Keratinocyte (primary cell): ENCODE results near the gene ANKS1B. TPM values are rescaled to one million over a fixed set of nuclear protein-coding genes. Genes with fewer than 3 reads are reported as not detected.

Experiments
- DNase-seq: peaks from one replicate; pipeline ENCODE4 v3.0.0-alpha.2; 2011; ENCODE audit warnings: low read depth, missing footprints, low spot score
- FAIRE-seq: peaks from 2 replicates; lab custom pipeline; 2011; peaks lifted over from hg19 to GRCh38; lab: Jason Lieb, UNC
- H2AFZ ChIP-seq: 2 replicates; pipeline ENCODE4 v1.6.0; 2012; ENCODE audit warnings: low read length, control low read depth, inconsistent platforms; ENCODE audit not compliant: control insufficient read depth
- H3K27ac ChIP-seq: 2 replicates; pipeline ENCODE4 v1.5.1; 2011; ENCODE audit warnings: low read length; ENCODE audit not compliant: control insufficient read depth, insufficient read depth
- H3K27me3 ChIP-seq: 3 replicates; pipeline ENCODE4 v1.6.0; 2011; ENCODE audit warnings: low read length; ENCODE audit not compliant: control insufficient read depth, insufficient read depth; ENCODE audit errors: extremely low read depth
- H3K36me3 ChIP-seq, 2 experiments: 2 replicates in 1 of 2; 3 replicates in 1 of 2; pipeline ENCODE4 v1.5.1; 2011; ENCODE audit warnings: low read length in 2 of 2, mild to moderate bottlenecking in 1 of 2; ENCODE audit not compliant: control insufficient read depth in 2 of 2, insufficient read depth in 2 of 2; ENCODE audit errors: extremely low read depth in 1 of 2
- H3K4me1 ChIP-seq: 3 replicates; pipeline ENCODE4 v1.5.1; 2011; ENCODE audit warnings: low read length; ENCODE audit not compliant: control insufficient read depth, insufficient read depth; ENCODE audit errors: extremely low read depth
- H3K4me2 ChIP-seq: 3 replicates; pipeline ENCODE4 v1.6.0; 2011; ENCODE audit warnings: low read depth, low read length; ENCODE audit not compliant: control insufficient read depth, insufficient read depth; ENCODE audit errors: extremely low read depth
- H3K4me3 ChIP-seq, 3 experiments: fragments of 200-600 bp in 1 of 3; sonication (generic) in 1 of 3; 2 replicates in 2 of 3; 3 replicates in 1 of 3; pipeline ENCODE4 v1.5.1; 2011 to 2016; ENCODE audit warnings: low read length in 3 of 3, mild to moderate bottlenecking in 3 of 3, control low read depth in 2 of 3, inconsistent platforms in 1 of 3, low read depth in 1 of 3, mixed read lengths in 1 of 3, mixed run types in 1 of 3, moderate library complexity in 1 of 3; ENCODE audit not compliant: control insufficient read depth in 2 of 3, insufficient read depth in 2 of 3; ENCODE audit errors: extremely low read depth in 1 of 3
- H3K79me2 ChIP-seq: 2 replicates; pipeline ENCODE4 v1.6.0; 2012; ENCODE audit warnings: low read length; ENCODE audit not compliant: control insufficient read depth, insufficient read depth
- H3K9ac ChIP-seq: 3 replicates; pipeline ENCODE4 v1.6.0; 2011; ENCODE audit warnings: low read length; ENCODE audit not compliant: control insufficient read depth, insufficient read depth; ENCODE audit errors: extremely low read depth
- H3K9me1 ChIP-seq: 3 replicates; pipeline ENCODE4 v1.6.0; 2011; ENCODE audit warnings: low read length; ENCODE audit not compliant: control insufficient read depth, insufficient read depth; ENCODE audit errors: extremely low read depth
- H3K9me3 ChIP-seq: 2 replicates; pipeline ENCODE4 v1.5.1; 2012; ENCODE audit warnings: low read depth, low read length; ENCODE audit not compliant: control insufficient read depth
- H4K20me1 ChIP-seq: 3 replicates; pipeline ENCODE4 v1.6.0; 2011; ENCODE audit warnings: low read length; ENCODE audit not compliant: control insufficient read depth, insufficient read depth; ENCODE audit errors: extremely low read depth
- EZH2 ChIP-seq: IDR thresholded peaks from one replicate; pipeline ENCODE4 v1.6.1; 2012; ENCODE audit warnings: inconsistent platforms, mild to moderate bottlenecking, low read length, moderate library complexity
- dilution Hi-C: fragments of 300-500 bp; cut with MboI; formaldehyde crosslinking; loops from one replicate; pipeline ENCODE4 v1.7.0; 2020; ENCODE audit warnings: low sequenced_read_pairs; ENCODE audit not compliant: extremely low pct_ligation_motif_present
- polyA plus RNA-seq, 5 experiments: library from polyadenylated mRNA; depleted of rRNA in 3 of 5; stranded (reverse) in 3 of 5; stranded (forward) in 1 of 5; unstranded in 1 of 5; fragments of >200 nt; gene quantifications; 1 replicate in 1 of 5; 2 replicates in 3 of 5; 3 replicates in 1 of 5; pipeline versions ENCODE4 v1.2.1 to v1.2.3, GENCODE V29; 2011 to 2012; ENCODE audit warnings: missing spikeins in 2 of 5, low read depth in 1 of 5, low replicate concordance in 1 of 5
- TF ChIP-seq, protein P1 (sequence below), 3 experiments: IDR thresholded peaks in 1 of 3; conservative IDR thresholded peaks in 1 of 3; optimal IDR thresholded peaks in 1 of 3; 2 replicates in 2 of 3; 3 replicates in 1 of 3; pipeline versions ENCODE3 to v1.5.1; 2011; ENCODE audit warnings: low read length in 3 of 3, mild to moderate bottlenecking in 3 of 3, moderate library complexity in 2 of 3, control low read depth in 1 of 3, inconsistent platforms in 1 of 3; ENCODE audit not compliant: insufficient read depth in 2 of 3; ENCODE audit errors: extremely low read depth in 1 of 3

The ANKS1B gene
- polyA plus RNA-seq, 1 donor (not counting 4 experiments of a cell fraction or from before 2014, with no cell fraction given) = not detected

DNA sequence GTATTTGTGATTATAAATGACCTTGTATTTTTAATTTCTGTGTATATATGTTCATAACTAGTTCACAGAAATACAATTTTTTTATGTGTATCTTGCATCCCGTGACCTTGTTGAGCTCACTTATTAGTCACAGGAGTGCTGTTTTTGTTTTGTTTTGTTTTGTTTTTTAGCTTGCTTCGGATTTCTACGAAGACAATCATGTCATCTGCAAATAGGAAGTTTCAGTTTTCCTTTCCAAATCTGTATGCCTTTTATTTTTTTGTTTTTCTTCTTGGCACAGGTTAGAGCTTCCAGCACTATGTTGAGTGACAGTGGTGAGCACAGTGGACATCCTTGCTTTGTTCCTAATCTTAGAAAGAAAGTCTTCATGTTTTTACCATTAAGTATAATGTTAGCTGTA is 566.4 kb downstream of the ANKS1B start:
- dilution Hi-C loops = no loop called here
- FAIRE-seq = no peak
- Histone ChIP-seq H3K9me1 (no peaks in the 10 kb centered on the region), H3K9me3 (no peaks in the 10 kb centered on the region), H3K4me2 (no peak overlapping the region), H4K20me1 (no peaks in the 10 kb centered on the region), H3K27me3 (no peaks in the 10 kb centered on the region), H2AFZ (no peak overlapping the region), H3K27ac (no peak overlapping the region), H3K79me2 (no peaks in the 10 kb centered on the region), H3K9ac (no peak overlapping the region), H3K36me3 (no peaks in the 10 kb centered on the region), H3K4me3 (no peak overlapping the region), H3K4me1 (no peaks in the 10 kb centered on the region)
- no peak for DNase-seq
- no peak for TF ChIP-seq EZH2
- TF ChIP-seq, protein P1, sequence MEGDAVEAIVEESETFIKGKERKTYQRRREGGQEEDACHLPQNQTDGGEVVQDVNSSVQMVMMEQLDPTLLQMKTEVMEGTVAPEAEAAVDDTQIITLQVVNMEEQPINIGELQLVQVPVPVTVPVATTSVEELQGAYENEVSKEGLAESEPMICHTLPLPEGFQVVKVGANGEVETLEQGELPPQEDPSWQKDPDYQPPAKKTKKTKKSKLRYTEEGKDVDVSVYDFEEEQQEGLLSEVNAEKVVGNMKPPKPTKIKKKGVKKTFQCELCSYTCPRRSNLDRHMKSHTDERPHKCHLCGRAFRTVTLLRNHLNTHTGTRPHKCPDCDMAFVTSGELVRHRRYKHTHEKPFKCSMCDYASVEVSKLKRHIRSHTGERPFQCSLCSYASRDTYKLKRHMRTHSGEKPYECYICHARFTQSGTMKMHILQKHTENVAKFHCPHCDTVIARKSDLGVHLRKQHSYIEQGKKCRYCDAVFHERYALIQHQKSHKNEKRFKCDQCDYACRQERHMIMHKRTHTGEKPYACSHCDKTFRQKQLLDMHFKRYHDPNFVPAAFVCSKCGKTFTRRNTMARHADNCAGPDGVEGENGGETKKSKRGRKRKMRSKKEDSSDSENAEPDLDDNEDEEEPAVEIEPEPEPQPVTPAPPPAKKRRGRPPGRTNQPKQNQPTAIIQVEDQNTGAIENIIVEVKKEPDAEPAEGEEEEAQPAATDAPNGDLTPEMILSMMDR (optimal IDR thresholded peaks at IDR 0.05 in 1 of 3, IDR thresholded peaks at IDR 0.05 in 1 of 3, conservative IDR thresholded peaks at IDR 0.05 in 1 of 3; ENCODE audit: extremely low read depth in 1 of 3, insufficient read depth in 2 of 3, low read length in 3 of 3) = no peak

DNA sequence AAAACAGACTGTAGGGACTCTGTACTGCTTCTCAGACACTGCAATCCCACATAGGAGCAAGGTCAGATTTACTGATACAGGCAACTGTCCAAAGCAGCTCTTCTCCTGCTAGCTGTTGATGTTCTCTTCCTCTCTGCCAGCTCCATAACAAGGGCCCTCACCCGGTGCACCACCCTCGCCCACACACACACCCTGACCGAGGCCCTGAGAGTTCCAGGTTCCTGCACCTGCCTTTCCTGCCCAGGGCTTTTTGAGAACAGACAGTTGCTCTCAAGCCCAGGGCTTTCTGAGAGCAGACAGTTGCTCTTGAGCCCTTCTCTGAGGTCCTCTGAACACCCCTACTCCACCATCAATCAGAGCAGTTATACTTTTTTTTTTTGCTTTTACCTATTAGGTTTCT is 571.0 kb downstream of the ANKS1B start:
- no peaks in the 10 kb centered on the region for H3K9me3 ChIP-seq
- no peak overlapping the region for H3K27ac ChIP-seq
- FAIRE-seq (no peak), DNase-seq (no peak)
- H3K27me3 ChIP-seq = no peaks in the 10 kb centered on the region
- TF ChIP-seq EZH2 = no peak
- TF ChIP-seq, protein P1 (optimal IDR thresholded peaks at IDR 0.05 in 1 of 3, IDR thresholded peaks at IDR 0.05 in 1 of 3, conservative IDR thresholded peaks at IDR 0.05 in 1 of 3; ENCODE audit: extremely low read depth in 1 of 3, insufficient read depth in 2 of 3, low read length in 3 of 3) = no peak
- dilution Hi-C loops = no loop called here
- H3K79me2 ChIP-seq = no peaks in the 10 kb centered on the region
- H3K9ac ChIP-seq = no peak overlapping the region
- no peaks in the 10 kb centered on the region for H3K4me1 ChIP-seq
- H3K4me2 ChIP-seq = no peak overlapping the region
- H4K20me1 ChIP-seq = no peaks in the 10 kb centered on the region
- no peaks in the 10 kb centered on the region for H3K36me3 ChIP-seq
- H2AFZ ChIP-seq = no peak overlapping the region
- H3K9me1 ChIP-seq = no peaks in the 10 kb centered on the region
- no peak overlapping the region for H3K4me3 ChIP-seq
